ENCODE measurements around the gene DAB1. TPM values are rescaled to one million over a fixed set of nuclear protein-coding genes. Genes with fewer than 3 reads are reported as not detected.

Gene DAB1
- total and polyA plus RNA-seq, 2 of the 8 experiments (the other 6 are each of a cell fraction or from before 2014, with no cell fraction given): 4.4 to 11.8 TPM

DNA sequence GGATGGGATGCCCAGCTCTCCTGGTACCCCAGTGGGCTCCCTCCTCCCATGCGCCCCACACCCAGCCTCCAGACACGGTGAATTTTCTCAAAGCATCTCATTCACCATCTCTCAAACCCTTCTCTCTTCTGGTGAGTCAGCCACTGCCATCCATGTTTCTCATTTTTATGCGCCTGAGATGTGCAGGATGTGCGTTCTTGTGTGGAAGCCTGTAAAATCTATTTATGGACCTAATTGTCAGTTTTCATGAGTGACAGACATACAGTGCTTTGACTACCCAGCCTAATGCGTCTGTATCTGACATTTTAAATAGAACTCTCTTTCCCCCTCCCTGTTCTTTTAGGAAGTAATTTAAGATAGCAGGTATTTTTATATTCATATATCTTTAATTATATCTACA lies 158.8 kb downstream of the DAB1 start (continued):
- TF ChIP-seq CHD7 (IDR thresholded peaks at IDR 0.05; ENCODE audit: insufficient replicate concordance, low read length): no peak
- TF ChIP-seq CEBPB (IDR thresholded peaks at IDR 0.05; ENCODE audit: low read depth, low read length): no peak
- no peak for TF ChIP-seq GABPA (IDR thresholded peaks at IDR 0.05; ENCODE audit: borderline replicate concordance, insufficient read depth, low read length)
- TF ChIP-seq SP4 (IDR thresholded peaks at IDR 0.05; ENCODE audit: low read length): no peak
- TF ChIP-seq CTBP2 (IDR thresholded peaks at IDR 0.05; ENCODE audit: borderline replicate concordance, insufficient read depth, insufficient read length, low read length): no peak
- TF ChIP-seq NANOG (IDR thresholded peaks at IDR 0.05; ENCODE audit: insufficient read depth, low read depth, low read length, poor library complexity, severe bottlenecking): no peak
- no peak for TF ChIP-seq BRCA1 (IDR thresholded peaks at IDR 0.05; ENCODE audit: low read depth, low read length)
- TF ChIP-seq PHF8 (conservative IDR thresholded peaks at IDR 0.05; ENCODE audit: low read depth, low read length): no peak
- no peak for TF ChIP-seq MAFK (IDR thresholded peaks at IDR 0.05; ENCODE audit: low read depth, low read length)
- TF ChIP-seq FOSL1 (IDR thresholded peaks at IDR 0.05; ENCODE audit: insufficient read depth, low read depth, low read length): no peak

Data from H1 (cell line).